ENCODE measurements around the gene HMGN3.

HMGN3 gene

DNA sequence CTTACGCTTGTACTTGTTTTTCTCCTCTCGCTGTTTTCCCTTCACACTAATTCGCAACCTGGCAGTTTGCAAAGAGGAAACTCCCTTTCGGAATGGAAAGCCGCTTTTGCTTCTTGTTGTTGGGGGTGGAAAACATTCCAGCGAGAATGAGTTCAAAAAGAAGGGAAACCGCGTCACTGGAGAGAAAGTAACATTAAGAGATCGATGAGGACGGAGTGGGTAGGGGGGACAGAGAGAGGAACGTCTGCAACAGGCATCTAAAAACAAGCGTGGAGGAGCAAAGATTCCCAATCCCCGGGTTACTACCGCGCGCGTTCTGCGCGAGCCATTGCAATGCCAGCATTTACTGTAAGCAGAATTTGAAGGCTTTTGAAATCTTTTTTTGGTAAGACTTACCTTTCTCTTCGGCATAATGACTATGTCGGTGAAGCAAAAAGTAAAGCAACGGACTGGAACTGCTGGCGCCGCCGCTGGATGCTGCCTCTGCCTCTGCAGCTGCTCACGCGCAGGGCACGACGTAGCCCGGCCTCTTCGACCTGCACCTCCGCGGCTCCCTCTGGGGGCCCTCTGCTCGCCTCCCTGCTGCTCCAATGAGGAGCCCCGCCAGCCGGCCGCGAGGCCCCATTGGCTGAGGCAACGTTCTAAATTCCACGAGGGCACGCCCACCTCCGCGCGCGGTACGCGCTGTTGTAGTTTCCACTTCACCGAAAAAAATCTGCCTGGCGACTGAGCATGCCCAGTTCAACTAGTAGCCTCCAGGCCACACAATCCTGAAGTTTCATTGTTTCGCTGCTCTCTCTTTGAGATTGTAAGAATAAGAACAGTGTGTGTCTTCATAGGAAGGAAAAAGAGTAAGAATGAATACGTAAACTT is at the start of gene HMGN3:
Gene HMGN3, minus strand, starts transcription at position 533 of the 873 bp plus-strand sequence.
- no peak for TF ChIP-seq ZFX (IDR thresholded peaks at IDR 0.05)
- peak; percentile 11; the same call in 1 of the 2 replicates for TF ChIP-seq CTCF (conservative IDR thresholded peaks at IDR 0.05)
- H3K27ac ChIP-seq, result peak within 1 kb of the TSS; percentile 77

- no peak overlapping the region for H3K27ac ChIP-seq
- no peak for TF ChIP-seq CTCF (conservative IDR thresholded peaks at IDR 0.05)
- TF ChIP-seq ZFX (IDR thresholded peaks at IDR 0.05), result no peak
Measured at GRCh38 chr6:79280756-79281155, 46.3 kb upstream of the HMGN3 start.

DNA sequence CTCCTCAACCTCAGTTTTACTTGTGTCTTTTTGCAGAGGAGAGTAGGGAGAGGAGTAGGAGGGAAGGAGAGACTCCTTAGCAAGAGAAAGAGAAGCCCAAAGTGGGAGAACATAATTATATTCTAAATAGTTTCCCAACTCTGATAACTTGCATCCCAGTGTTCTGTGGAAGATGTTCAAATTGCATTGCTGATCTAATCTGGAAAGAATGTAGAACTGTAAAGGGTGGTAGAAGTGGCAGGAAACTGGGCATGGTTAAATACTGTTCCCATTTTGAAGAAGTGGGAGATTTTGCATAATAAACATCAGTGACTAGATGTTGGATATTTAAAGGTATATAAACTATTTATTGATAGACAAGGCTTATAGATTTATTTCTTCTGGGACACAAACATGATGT is 42.6 kb upstream of the HMGN3 start:
- TF ChIP-seq ZFX (IDR thresholded peaks at IDR 0.05) (no peak), CTCF (conservative IDR thresholded peaks at IDR 0.05) (no peak)
- no peak overlapping the region for H3K27ac ChIP-seq

- TF ChIP-seq CTCF (conservative IDR thresholded peaks at IDR 0.05) (no peak), ZFX (IDR thresholded peaks at IDR 0.05) (no peak)
- no peak overlapping the region for H3K27ac ChIP-seq
Measured at GRCh38 chr6:79269877-79270276, 35.4 kb upstream of the HMGN3 start.

- TF ChIP-seq ZFX (IDR thresholded peaks at IDR 0.05), result no peak
- TF ChIP-seq CTCF (conservative IDR thresholded peaks at IDR 0.05), result no peak
- H3K27ac ChIP-seq, result no peak overlapping the region
Measured at GRCh38 chr6:79267128-79267527, 32.6 kb upstream of the HMGN3 start.

GRCh38 chr6:79266051-79266450 is 31.6 kb upstream of the HMGN3 start:
- H3K27ac ChIP-seq, result no peak overlapping the region
- TF ChIP-seq CTCF (conservative IDR thresholded peaks at IDR 0.05), result no peak
- TF ChIP-seq ZFX (IDR thresholded peaks at IDR 0.05), result no peak

- no peak overlapping the region for H3K27ac ChIP-seq
- TF ChIP-seq ZFX (IDR thresholded peaks at IDR 0.05) (no peak), CTCF (conservative IDR thresholded peaks at IDR 0.05) (no peak)
Measured at GRCh38 chr6:79263359-79263758, 28.9 kb upstream of the HMGN3 start.

All from C4-2B (cell line).